ENCODE measurements around the gene SLC9A5.

The SLC9A5 gene, protein sequence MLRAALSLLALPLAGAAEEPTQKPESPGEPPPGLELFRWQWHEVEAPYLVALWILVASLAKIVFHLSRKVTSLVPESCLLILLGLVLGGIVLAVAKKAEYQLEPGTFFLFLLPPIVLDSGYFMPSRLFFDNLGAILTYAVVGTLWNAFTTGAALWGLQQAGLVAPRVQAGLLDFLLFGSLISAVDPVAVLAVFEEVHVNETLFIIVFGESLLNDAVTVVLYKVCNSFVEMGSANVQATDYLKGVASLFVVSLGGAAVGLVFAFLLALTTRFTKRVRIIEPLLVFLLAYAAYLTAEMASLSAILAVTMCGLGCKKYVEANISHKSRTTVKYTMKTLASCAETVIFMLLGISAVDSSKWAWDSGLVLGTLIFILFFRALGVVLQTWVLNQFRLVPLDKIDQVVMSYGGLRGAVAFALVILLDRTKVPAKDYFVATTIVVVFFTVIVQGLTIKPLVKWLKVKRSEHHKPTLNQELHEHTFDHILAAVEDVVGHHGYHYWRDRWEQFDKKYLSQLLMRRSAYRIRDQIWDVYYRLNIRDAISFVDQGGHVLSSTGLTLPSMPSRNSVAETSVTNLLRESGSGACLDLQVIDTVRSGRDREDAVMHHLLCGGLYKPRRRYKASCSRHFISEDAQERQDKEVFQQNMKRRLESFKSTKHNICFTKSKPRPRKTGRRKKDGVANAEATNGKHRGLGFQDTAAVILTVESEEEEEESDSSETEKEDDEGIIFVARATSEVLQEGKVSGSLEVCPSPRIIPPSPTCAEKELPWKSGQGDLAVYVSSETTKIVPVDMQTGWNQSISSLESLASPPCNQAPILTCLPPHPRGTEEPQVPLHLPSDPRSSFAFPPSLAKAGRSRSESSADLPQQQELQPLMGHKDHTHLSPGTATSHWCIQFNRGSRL

DNA sequence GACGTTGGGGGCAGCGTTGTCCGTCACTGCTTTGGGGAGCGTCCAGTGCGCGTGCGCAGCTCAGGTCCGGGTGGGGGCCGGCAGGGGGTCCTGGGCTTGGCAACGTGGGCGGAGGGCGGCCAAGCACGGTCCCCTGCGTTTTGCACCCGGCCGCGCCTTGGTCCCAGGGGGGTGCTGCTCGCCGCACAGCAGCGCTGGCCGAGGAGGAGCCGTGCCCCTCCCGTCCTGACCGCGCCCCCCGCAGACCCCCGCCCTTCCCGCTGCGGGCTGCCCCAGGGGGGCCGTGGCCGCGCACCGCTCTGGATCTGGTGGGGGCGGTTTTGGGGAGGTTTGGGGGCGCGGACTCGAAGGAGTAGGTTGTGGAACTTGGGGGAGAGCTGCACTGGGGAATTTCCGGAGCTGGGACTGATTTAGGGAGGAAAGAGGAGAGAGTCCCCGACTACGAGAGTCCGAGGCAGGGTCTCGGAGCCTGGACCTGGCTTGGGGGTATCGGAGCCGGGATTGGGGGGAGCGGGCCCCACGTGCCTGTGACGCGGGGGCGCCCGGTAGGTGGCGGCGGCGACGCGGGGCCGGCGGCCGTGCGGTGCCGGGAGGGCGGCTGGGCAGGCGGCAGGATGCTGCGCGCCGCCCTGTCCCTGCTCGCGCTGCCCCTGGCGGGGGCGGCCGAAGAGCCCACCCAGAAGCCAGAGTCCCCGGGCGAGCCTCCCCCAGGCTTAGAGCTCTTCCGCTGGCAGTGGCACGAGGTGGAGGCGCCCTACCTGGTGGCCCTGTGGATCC, at the start of gene SLC9A5:
TSS of gene SLC9A5 (plus strand) at position 579 of the 777 bp plus-strand sequence. CDS start at position 615, 36 bp downstream.
- DNase-seq (ENCODE audit: low read depth in 2 of 2, low spot score in 1 of 2): no peak

- no peak for DNase-seq (ENCODE audit: low read depth in 2 of 2, low spot score in 1 of 2)
Measured at GRCh38 chr16:67199011-67199807, 49.6 kb upstream of the SLC9A5 start, which contains the start of gene ELMO3. Gene ELMO3, plus strand, starts transcription at chr16:67199131. Its CDS starts 196 bp downstream, at chr16:67199327.

- no peak for DNase-seq (ENCODE audit: low read depth in 2 of 2, low spot score in 1 of 2)
Measured at GRCh38 chr16:67199808-67200198, 49.0 kb upstream of the SLC9A5 start.

GRCh38 chr16:67200491-67200890, 48.3 kb upstream of the SLC9A5 start:
- no peak for DNase-seq (ENCODE audit: low read depth in 2 of 2, low spot score in 1 of 2)

GRCh38 chr16:67201411-67202345, 47.1 kb upstream of the SLC9A5 start:
- DNase-seq (ENCODE audit: low read depth in 2 of 2, low spot score in 1 of 2): no peak

- no peak for DNase-seq (ENCODE audit: low read depth in 2 of 2, low spot score in 1 of 2)
Measured at GRCh38 chr16:67202426-67202825, 46.4 kb upstream of the SLC9A5 start.

DNA sequence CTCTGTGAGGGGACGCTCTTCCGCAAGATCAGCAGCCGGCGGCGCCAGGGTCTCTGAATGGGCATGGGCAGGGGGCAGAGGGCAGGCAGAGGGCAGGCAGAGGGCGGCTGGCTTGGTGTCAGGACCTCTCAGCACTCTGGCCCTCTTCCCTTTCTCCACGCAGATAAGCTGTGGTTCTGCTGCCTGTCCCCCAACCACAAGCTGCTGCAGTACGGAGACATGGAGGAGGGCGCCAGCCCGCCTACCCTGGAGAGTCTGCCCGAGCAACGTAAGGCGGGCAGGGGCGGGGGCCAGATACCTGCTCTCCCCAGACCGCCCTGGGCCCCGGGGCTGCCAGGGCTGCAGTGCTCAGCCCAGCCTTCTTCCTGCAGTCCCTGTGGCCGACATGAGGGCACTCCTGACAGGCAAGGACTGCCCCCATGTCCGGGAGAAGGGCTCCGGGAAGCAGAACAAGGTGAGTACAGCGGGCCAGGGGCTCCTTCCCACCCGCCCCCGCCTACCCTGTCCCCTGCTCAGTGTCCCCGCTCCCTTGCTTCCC, 45.8 kb upstream of the SLC9A5 start:
- no peak for DNase-seq (ENCODE audit: low read depth in 2 of 2, low spot score in 1 of 2)

GRCh38 chr16:67204076-67204475, 44.7 kb upstream of the SLC9A5 start:
- DNase-seq (ENCODE audit: low read depth in 2 of 2, low spot score in 1 of 2): no peak

- DNase-seq (ENCODE audit: low read depth in 2 of 2, low spot score in 1 of 2): no peak
Measured at GRCh38 chr16:67206129-67206837, 42.5 kb upstream of the SLC9A5 start.

- DNase-seq (ENCODE audit: low read depth in 2 of 2, low spot score in 1 of 2): no peak
Measured at GRCh38 chr16:67206838-67207248, 41.9 kb upstream of the SLC9A5 start.

GRCh38 chr16:67207249-67208091, 41.3 kb upstream of the SLC9A5 start:
- DNase-seq (ENCODE audit: low read depth in 2 of 2, low spot score in 1 of 2): no peak

DNA sequence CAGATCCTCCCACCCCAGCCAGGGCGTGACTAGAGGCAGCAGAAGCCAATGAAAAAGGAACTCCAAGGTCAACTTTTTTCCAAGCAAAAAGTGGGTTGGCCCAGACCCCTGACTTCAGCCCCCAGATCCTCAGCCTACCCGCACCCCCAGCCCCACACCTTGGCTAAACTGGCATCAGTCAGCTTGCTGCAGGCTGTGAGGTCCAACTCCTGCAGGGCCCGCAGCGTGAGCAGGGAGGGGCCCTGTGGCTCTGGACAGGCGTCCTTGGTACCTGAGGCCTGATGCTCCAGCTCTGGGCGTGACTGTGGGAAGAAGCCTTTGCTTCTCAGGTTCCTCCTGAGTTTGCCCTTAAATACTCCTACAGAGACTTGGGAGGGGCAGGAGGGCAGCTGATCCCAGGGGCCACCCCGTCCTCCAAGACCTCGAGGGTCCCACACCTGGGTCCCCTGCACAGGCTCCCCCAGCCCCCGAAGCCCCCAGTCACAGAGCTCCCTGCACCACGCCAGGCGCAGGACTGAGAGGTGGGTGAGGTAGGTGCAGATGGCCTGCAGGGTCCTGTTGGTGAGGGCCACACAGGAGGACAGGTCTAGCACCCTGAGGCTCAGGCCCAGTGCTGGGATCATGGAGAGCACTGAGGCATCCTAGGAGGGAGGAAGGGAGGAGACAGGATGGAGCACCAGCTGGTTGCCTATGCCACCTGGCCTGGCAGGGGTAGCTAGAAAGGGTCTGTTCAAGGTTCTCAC, 40.5 kb upstream of the SLC9A5 start:
- DNase-seq (ENCODE audit: low read depth in 2 of 2, low spot score in 1 of 2): no peak

GRCh38 chr16:67209565-67209964, 39.2 kb upstream of the SLC9A5 start:
- DNase-seq (ENCODE audit: low read depth in 2 of 2, low spot score in 1 of 2): no peak

GRCh38 chr16:67210069-67210937, 38.5 kb upstream of the SLC9A5 start:
- no peak for DNase-seq (ENCODE audit: low read depth in 2 of 2, low spot score in 1 of 2)

- DNase-seq (ENCODE audit: low read depth in 2 of 2, low spot score in 1 of 2): no peak
Measured at GRCh38 chr16:67211674-67212073, 37.1 kb upstream of the SLC9A5 start.

- DNase-seq (ENCODE audit: low read depth in 2 of 2, low spot score in 1 of 2): no peak
Measured at GRCh38 chr16:67212766-67213165, 36.0 kb upstream of the SLC9A5 start.

All from stimulated activated CD8-positive, alpha-beta memory T cell treated with anti-CD3 and anti-CD28 coated beads, Interleukin-4, amount 100 ng/mL, for 4 hours (primary cell).